NT2/D1 (cell line): ENCODE data around the gene RSRC1.

Experiments used
- DNase-seq: peaks from one replicate; pipeline ENCODE4 v3.0.0-alpha.2; 2011; ENCODE audit warnings: low read depth, low spot score
- H3K27me3 ChIP-seq: 2 replicates; pipeline ENCODE4 v1.6.0; 2011; ENCODE audit warnings: mild to moderate bottlenecking; ENCODE audit not compliant: insufficient read length, insufficient read depth
- H3K36me3 ChIP-seq: 2 replicates; pipeline ENCODE4 v1.6.1; 2011; ENCODE audit warnings: mild to moderate bottlenecking, low read length, mixed read lengths; ENCODE audit not compliant: insufficient read depth, insufficient read length
- H3K4me1 ChIP-seq: 2 replicates; pipeline ENCODE4 v1.5.1; 2011; ENCODE audit not compliant: insufficient read depth, insufficient read length
- H3K4me3 ChIP-seq: 2 replicates; pipeline ENCODE4 v1.5.1; 2011; ENCODE audit warnings: low read depth; ENCODE audit not compliant: insufficient read length
- H3K9ac ChIP-seq: 2 replicates; pipeline ENCODE4 v1.6.0; 2011; ENCODE audit warnings: low read depth; ENCODE audit not compliant: insufficient read length
- H3K9me3 ChIP-seq: 2 replicates; pipeline ENCODE4 v1.5.1; 2011; ENCODE audit warnings: mild to moderate bottlenecking, low read length; ENCODE audit not compliant: insufficient read depth
- SUZ12 ChIP-seq: IDR thresholded peaks from 2 replicates; pipeline ENCODE4 v1.6.1; 2011; ENCODE audit not compliant: insufficient read length, insufficient read depth; ENCODE audit errors: extremely low read depth
- YY1 ChIP-seq: IDR thresholded peaks from 2 replicates; pipeline ENCODE4 v1.6.1; 2011; ENCODE audit not compliant: insufficient read length, insufficient read depth
- ZNF274 ChIP-seq: IDR thresholded peaks from 2 replicates; pipeline ENCODE4 v1.6.1; 2011; ENCODE audit warnings: mild to moderate bottlenecking, low read depth, low read length

RSRC1 gene

DNA sequence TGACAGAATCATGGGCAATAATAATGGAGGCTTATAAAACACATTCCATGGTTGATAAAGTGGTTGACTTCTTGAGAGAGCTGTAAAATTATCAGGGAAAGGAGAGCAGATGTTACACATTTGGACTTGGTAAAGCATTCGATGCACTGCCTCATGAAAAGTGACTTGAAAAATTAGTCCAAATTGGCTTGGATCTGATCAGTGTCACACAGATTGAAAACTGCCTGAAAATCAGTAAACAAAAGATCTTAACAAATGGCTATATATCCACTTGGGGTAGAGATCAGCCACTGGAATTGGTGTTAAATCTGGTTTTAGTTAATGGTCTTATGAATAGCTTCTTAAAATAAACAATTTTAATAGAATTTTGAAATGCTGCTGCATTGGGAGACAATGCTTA lies 24.0 kb upstream of the RSRC1 start:
- no peak overlapping the region for H3K4me3 ChIP-seq
- H3K4me1 ChIP-seq, result no peaks in the 10 kb centered on the region
- no peaks in the 10 kb centered on the region for H3K9me3 ChIP-seq
- no peak for TF ChIP-seq YY1
- no peak for TF ChIP-seq ZNF274
- no peak for TF ChIP-seq SUZ12
- H3K27me3 ChIP-seq, result no peaks in the 10 kb centered on the region
- DNase-seq, result no peak
- no peak overlapping the region for H3K9ac ChIP-seq
- no peaks in the 10 kb centered on the region for H3K36me3 ChIP-seq

DNA sequence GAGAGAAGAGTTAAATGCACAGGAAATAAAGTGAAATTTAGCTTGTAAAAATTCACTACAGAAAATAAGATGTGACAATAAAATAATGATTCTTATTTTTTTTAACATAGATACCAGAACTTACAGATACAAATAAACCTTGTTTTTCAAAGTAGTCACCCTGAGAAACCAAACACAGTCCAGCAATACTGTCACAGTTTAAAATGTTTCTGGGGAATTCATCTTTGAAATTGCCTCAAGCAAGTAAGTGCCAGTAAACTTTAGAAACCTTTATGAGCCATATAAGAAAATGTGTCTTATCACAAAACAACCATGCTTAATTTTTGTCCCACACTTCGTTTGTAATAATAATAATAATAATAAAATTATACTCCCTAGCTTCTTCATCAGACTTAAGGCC lies 23.5 kb upstream of the RSRC1 start:
- no peak overlapping the region for H3K4me3 ChIP-seq
- DNase-seq, result no peak
- H3K9me3 ChIP-seq, result no peaks in the 10 kb centered on the region
- H3K27me3 ChIP-seq, result no peaks in the 10 kb centered on the region
- H3K4me1 ChIP-seq, result no peaks in the 10 kb centered on the region
- no peak for TF ChIP-seq YY1
- TF ChIP-seq ZNF274, result no peak
- TF ChIP-seq SUZ12, result no peak
- no peaks in the 10 kb centered on the region for H3K36me3 ChIP-seq
- no peak overlapping the region for H3K9ac ChIP-seq

DNA sequence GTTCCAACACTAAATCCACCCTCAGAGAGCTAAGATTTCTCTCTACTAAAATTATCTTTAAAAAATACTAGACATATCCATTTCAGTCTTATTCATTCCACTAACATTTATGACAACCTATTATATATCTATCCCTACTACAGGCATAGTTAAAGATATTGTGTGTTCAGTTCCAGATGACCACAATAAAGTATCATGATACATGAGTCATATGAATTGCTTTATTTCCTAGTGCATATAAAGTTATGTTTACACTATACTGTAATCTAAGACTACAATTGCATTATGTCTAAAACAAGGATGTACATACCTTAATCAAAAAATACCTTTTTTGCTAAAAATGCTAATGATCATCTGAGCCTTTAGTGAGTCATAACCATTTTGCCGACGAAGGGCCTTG lies 23.1 kb upstream of the RSRC1 start:
- H3K4me1 ChIP-seq, result no peaks in the 10 kb centered on the region
- no peaks in the 10 kb centered on the region for H3K36me3 ChIP-seq
- no peak for DNase-seq
- no peaks in the 10 kb centered on the region for H3K9me3 ChIP-seq
- H3K4me3 ChIP-seq, result no peak overlapping the region
- TF ChIP-seq ZNF274, result no peak
- TF ChIP-seq SUZ12, result no peak
- no peak for TF ChIP-seq YY1
- no peak overlapping the region for H3K9ac ChIP-seq
- peaks cover 3% of the 10 kb centered on the region for H3K27me3 ChIP-seq

DNA sequence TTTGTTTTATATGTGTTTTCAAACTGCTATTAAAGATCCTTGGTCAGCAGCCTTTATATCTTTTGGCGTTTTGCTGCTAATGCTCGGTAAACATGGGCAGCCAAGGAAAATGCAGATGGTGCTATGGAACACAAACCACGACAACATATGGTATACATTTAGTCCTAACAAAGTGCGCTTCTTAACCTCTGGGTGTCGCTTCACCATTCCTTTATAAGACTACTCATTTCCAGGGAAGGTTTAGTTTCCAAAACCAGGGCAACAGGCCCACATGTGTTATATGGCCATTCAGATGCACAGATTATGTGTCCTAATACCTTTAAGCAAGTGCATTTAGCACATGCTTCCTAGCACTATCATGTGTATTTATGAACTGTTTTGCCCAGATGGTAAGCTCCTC lies 18.4 kb upstream of the RSRC1 start:
- DNase-seq, result no peak

DNA sequence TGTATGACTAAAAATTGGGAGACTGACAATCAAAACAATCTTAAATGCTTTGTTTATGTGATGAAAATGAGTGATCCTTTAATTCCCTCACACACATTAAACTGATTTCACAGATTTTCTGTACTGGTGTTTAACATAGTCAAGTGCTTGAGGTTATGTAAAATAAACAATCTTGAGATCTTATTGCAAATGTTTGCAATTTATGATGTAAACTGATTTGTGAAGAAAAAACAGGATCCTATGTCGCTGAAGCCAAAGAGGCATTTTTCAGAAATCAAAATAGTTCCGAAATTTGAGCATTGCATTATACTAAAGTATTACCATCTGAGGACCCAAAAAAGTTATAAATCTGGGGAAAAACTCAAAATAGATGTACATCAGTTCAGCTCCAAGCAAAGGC lies 16.4 kb upstream of the RSRC1 start:
- Histone ChIP-seq H3K36me3 (no peaks in the 10 kb centered on the region), H3K4me3 (no peak overlapping the region), H3K9me3 (no peaks in the 10 kb centered on the region), H3K9ac (no peak overlapping the region), H3K27me3 (peaks cover 69% of the 10 kb centered on the region), H3K4me1 (no peaks in the 10 kb centered on the region)
- no peak for DNase-seq
- no peak for TF ChIP-seq YY1
- no peak for TF ChIP-seq ZNF274
- no peak for TF ChIP-seq SUZ12

More for the DNA sequence above, 18.4 kb upstream of the RSRC1 start:
- no peaks in the 10 kb centered on the region for H3K36me3 ChIP-seq
- TF ChIP-seq YY1, result no peak
- TF ChIP-seq ZNF274, result no peak
- no peak for TF ChIP-seq SUZ12
- no peaks in the 10 kb centered on the region for H3K9me3 ChIP-seq
- no peak overlapping the region for H3K9ac ChIP-seq
- peaks cover 49% of the 10 kb centered on the region for H3K27me3 ChIP-seq
- H3K4me1 ChIP-seq, result no peaks in the 10 kb centered on the region
- H3K4me3 ChIP-seq, result no peak overlapping the region

DNA sequence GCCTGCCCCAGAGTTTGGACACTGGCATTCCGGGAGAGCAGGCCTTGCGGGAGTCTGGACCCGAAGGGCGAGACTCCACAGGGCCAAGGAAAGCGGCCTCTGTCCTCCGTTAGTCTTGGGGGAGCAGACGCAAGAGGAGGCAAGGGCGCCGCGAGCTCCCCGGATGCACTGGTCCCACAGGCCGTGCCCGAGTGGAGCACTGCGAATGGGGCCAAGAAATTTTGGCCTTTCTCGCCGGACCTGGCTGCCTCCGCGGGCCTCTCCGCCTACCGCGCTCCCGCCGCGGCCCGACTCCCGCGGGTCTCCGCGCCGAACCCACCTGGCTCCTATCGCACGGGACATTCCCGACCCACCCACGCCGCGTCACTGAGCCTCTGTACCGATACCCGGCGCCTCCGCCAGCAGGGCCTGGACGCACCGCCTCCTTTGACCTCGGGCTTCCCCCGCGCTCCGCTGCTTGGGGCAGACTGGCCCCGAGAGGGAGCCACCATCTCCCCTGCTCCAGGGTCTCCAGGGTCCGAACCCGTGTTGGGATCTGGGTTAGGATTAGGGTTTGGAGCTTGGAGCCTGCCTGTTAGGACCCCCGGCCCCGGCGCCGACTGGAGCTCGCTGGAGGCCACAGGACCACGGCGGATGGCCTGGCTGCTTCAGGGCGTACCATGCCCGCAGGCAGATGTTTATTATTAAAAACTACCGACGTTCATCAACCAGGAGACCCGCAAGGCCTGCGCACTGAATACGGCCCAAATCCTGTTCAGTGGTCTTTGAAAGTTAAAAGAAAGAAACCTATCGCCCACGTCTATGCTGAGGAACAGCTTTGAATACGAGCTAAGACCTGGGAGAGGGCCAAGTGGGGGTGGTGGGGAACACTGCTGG lies 15.4 kb upstream of the RSRC1 start:
- Histone ChIP-seq H3K36me3 (no peaks in the 10 kb centered on the region), H3K4me1 (no peaks in the 10 kb centered on the region), H3K9ac (peak overlapping the region; percentile 76), H3K4me3 (peak overlapping the region; percentile 68), H3K27me3 (peaks cover 78% of the 10 kb centered on the region), H3K9me3 (no peaks in the 10 kb centered on the region)
- TF ChIP-seq SUZ12 (peak; percentile 36), ZNF274 (no peak), YY1 (no peak)
- DNase-seq, result no peak

DNA sequence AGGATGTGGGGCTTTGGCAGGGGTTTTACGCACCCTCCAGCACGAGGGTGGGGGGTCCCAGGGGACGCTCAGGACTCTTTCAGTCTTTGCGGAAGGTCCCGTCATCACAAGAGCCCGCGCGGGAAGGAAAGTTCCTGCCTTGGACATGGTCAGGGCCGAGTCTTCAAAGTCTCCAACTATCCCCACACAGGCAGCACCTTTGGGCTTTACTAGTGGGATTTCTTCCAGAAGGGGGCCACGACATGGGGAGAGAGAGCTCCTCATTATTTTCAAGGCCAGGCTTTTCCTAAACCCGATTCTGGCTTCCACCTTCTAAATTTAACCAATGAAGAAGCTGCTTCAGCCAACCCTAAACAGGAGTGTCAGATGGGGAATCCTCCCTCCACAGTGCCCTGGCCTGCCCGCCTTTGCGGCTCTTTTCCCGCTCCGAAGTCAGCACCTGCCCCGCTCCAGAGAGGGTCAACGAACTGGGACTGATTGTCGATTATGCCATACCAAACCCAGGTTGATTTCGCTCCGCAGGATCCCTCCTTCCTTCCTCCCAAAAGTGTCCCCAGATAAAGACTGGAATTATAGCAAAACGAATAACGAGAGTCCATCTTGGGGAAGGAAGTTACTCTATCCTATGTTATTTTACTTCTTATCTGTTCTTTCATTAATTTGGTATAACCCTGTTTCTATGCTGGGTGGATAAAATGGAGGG lies 14.6 kb upstream of the RSRC1 start:
- no peak overlapping the region for H3K9ac ChIP-seq
- H3K36me3 ChIP-seq, result no peaks in the 10 kb centered on the region
- TF ChIP-seq YY1 (no peak), ZNF274 (no peak), SUZ12 (peak; percentile 76)
- peak overlapping the region; percentile 68 for H3K4me3 ChIP-seq
- H3K9me3 ChIP-seq, result no peaks in the 10 kb centered on the region
- no peak for DNase-seq
- H3K27me3 ChIP-seq, result peaks cover 86% of the 10 kb centered on the region
- no peaks in the 10 kb centered on the region for H3K4me1 ChIP-seq
